ENCODE results near the gene RTBDN. TPM values are rescaled to one million over a fixed set of nuclear protein-coding genes. Genes with fewer than 3 reads are reported as not detected.

RTBDN gene
- total and polyA plus RNA-seq, 5 donors from 2014 or later = not detected

DNA sequence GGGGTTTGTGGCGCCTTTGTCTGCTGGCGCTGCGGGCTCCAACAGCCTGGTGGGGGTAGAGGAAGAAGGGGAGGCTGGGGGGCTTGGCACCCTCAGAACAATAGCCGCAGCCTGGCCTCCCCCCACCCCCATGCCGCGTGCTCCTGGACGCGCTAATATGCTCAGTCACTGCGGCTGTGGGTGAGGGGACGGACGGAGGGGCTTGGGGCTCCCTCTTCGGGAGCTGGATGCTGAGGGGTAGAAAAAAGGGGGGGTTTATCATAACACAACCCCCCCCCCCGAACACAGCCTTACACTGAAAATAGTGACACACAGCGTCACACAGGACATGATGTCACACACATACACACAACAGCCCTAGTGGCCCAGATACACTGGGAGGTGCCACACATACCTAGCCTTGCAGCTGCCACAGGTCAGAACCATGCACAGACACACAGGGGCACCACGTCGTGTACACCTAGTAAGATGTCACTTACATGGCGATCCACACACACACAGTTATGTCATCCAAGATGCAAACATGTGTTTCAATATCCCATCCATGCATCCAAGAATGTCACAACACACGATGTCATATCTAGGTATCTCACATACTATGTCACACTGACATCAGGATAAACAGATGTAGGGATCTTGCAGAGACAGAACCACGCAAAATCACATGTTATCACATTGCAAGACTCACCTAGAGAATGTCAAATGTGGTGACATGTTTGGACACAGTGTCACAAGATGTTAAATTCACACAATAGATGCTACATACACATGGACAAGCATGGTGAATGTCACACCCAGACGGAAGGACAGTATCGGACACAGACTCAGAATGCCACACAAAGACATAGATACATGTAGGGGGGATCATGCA is 4.7 kb upstream of the RTBDN start:
- H3K27ac Mint-ChIP-seq = no peak overlapping the region
- H3K36me3 Mint-ChIP-seq = no peaks in the 10 kb centered on the region
- H3K9me3 ChIP-seq (ENCODE audit: control insufficient read depth in 2 of 2, low read length in 2 of 2) = no peaks in the 10 kb centered on the region
- H3K27ac ChIP-seq (ENCODE audit: insufficient read depth, low read length, poor library complexity, severe bottlenecking) = no peak overlapping the region
- DNase-seq = peak in 2 of 3 donors; percentile 38 to 63
- ATAC-seq (ENCODE audit: low read depth in 2 of 2) = peak; percentile 44 to 47
- peaks cover 86% of the 10 kb centered on the region for H3K27me3 Mint-ChIP-seq
- H3K4me3 ChIP-seq (ENCODE audit: low read depth, low read length) = no peak overlapping the region
- no peaks in the 10 kb centered on the region for H3K36me3 ChIP-seq (ENCODE audit: control insufficient read depth, insufficient read depth, low read length)
- peaks cover 0 to 53% (median 24%) of the 10 kb centered on the region in 4 donors for H3K4me1 Mint-ChIP-seq
- H3K27me3 ChIP-seq (ENCODE audit: control insufficient read depth, insufficient read depth, low read length) = peaks cover 38% of the 10 kb centered on the region
- peaks cover 0 to 9% (median 0%) of the 10 kb centered on the region in 7 donors for H3K9me3 Mint-ChIP-seq
- H3K4me1 ChIP-seq (ENCODE audit: control insufficient read depth, insufficient read depth, low read length, poor library complexity, severe bottlenecking) = peaks cover 35% of the 10 kb centered on the region
- H3K4me3 Mint-ChIP-seq = peak overlapping the region; percentile 44 to 73 (median 67)

DNA sequence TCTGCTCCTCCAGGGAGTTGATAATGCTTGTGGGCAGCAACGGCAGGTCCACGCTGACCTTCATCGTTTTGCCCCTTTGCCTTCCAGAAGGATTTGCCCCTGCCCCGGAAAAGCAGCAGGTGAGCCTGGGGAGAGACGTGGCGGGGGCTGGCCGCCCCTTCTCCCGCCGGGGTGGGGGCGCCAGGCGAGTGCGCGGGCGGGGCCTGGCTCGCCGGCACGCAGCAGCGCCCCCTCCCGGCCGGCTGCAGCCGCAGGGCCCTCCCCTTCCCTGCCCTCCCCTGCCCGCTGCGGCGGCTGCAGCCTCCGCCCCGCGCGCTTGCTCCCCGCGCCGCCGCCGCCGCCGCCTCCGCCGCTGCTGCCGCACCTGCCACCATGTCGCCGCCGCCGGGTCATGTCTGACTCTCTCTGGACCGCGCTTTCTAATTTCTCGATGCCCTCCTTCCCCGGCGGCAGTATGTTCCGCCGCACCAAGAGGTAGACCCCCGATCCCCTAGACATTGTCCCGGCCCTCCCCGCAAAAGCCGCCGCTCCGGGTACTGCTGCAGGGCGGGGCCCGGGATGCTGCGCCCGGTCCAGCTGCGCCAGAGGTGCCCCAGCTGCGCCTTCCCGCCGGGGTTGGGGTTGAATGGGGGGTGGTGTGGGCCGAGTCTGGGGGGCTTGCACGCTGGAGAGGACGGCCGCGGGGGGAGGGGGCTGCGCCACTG is 4.0 kb upstream of the RTBDN start, which contains the start of gene MAST1:
Gene MAST1, plus strand, starts transcription at position 334 of the 704 bp plus-strand sequence. Its CDS starts 58 bp downstream, at position 392.
- DNase-seq = peak; percentile 33 to 59 (median 46)

DNA sequence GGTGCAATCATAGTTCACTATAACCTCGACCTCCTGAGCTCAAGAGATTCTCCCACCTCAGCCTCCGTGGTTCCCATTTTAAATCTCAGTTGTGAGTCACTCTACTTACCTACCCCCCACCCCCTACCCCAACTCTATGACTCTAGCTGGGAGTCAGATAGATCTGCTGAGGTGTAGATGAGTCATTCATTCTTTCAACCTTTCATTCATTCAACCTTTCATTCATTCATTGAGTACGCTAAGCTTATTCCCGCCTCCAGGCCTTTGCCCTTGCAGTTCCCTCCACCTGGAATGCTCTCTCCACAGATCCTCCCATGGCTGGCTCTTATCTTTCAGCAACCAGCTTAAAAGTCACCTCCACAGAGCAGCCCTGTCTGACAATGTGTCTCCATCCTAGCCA is 2.8 kb upstream of the RTBDN start:
- Mint-ChIP-seq H3K27me3 (peaks cover 91% of the 10 kb centered on the region), H3K36me3 (no peaks in the 10 kb centered on the region), H3K27ac (no peak overlapping the region), H3K4me3 (peak overlapping the region; percentile 12 to 60 (median 40)), H3K9me3 (peaks cover 0 to 14% (median 0%) of the 10 kb centered on the region in 7 donors), H3K4me1 (peaks cover 0 to 62% (median 33%) of the 10 kb centered on the region in 4 donors)
- H3K27ac ChIP-seq (ENCODE audit: insufficient read depth, low read length, poor library complexity, severe bottlenecking) = no peak overlapping the region
- H3K36me3 ChIP-seq (ENCODE audit: control insufficient read depth, insufficient read depth, low read length) = no peaks in the 10 kb centered on the region
- no peaks in the 10 kb centered on the region for H3K9me3 ChIP-seq (ENCODE audit: control insufficient read depth in 2 of 2, low read length in 2 of 2)
- no peak for ATAC-seq (ENCODE audit: low read depth in 2 of 2)
- H3K4me1 ChIP-seq (ENCODE audit: control insufficient read depth, insufficient read depth, low read length, poor library complexity, severe bottlenecking) = peaks cover 45% of the 10 kb centered on the region
- H3K4me3 ChIP-seq (ENCODE audit: low read depth, low read length) = no peak overlapping the region
- peaks cover 44% of the 10 kb centered on the region for H3K27me3 ChIP-seq (ENCODE audit: control insufficient read depth, insufficient read depth, low read length)
- no peak for DNase-seq

More for the DNA sequence above, 4.0 kb upstream of the RTBDN start, which contains the start of gene MAST1:
- no peak within 1 kb of the TSS for H3K27ac ChIP-seq (ENCODE audit: insufficient read depth, low read length, poor library complexity, severe bottlenecking)
- Mint-ChIP-seq H3K4me1 (peaks cover 0 to 54% (median 25%) of the 10 kb centered on the region in 4 donors), H3K9me3 (peaks cover 0 to 9% (median 0%) of the 10 kb centered on the region in 7 donors), H3K27me3 (peaks cover 81% of the 10 kb centered on the region), H3K27ac (peak within 1 kb of the TSS in 1 of 3 donors; percentile 69), H3K36me3 (no peaks in the 10 kb centered on the region), H3K4me3 (peak within 1 kb of the TSS; percentile 67 to 78 (median 70))
- H3K36me3 ChIP-seq (ENCODE audit: control insufficient read depth, insufficient read depth, low read length) = no peaks in the 10 kb centered on the region
- H3K4me3 ChIP-seq (ENCODE audit: low read depth, low read length) = no peak within 1 kb of the TSS
- peaks cover 39% of the 10 kb centered on the region for H3K27me3 ChIP-seq (ENCODE audit: control insufficient read depth, insufficient read depth, low read length)
- no peaks in the 10 kb centered on the region for H3K9me3 ChIP-seq (ENCODE audit: control insufficient read depth in 2 of 2, low read length in 2 of 2)
- peak; percentile 59 to 69 for ATAC-seq (ENCODE audit: low read depth in 2 of 2)
- peaks cover 41% of the 10 kb centered on the region for H3K4me1 ChIP-seq (ENCODE audit: control insufficient read depth, insufficient read depth, low read length, poor library complexity, severe bottlenecking)

DNA sequence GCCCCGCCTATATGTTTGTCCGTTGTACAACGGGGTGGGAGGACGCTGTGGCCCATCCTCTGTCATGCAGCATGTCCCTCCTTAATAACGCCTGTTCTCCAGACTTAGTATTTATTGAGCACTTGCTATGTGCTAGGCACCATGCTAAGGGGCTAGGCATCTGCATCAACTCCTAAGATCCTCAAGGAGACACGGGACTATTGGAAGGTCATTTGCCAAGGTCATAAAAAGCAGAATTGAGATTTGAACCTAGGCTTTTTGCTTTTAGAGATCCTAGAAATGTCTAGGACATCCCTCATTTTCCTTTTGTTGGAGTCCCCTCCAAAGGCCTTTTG is 2.1 kb upstream of the RTBDN start:
- H3K4me1 Mint-ChIP-seq = peaks cover 6 to 61% (median 31%) of the 10 kb centered on the region in 4 donors
- no peak for DNase-seq
- peaks cover 0 to 14% (median 0%) of the 10 kb centered on the region in 7 donors for H3K9me3 Mint-ChIP-seq
- Histone ChIP-seq H3K27me3 (ENCODE audit: control insufficient read depth, insufficient read depth, low read length) (peaks cover 46% of the 10 kb centered on the region), H3K4me3 (ENCODE audit: low read depth, low read length) (no peak overlapping the region), H3K4me1 (ENCODE audit: control insufficient read depth, insufficient read depth, low read length, poor library complexity, severe bottlenecking) (peaks cover 43% of the 10 kb centered on the region), H3K9me3 (ENCODE audit: control insufficient read depth in 2 of 2, low read length in 2 of 2) (no peaks in the 10 kb centered on the region), H3K36me3 (ENCODE audit: control insufficient read depth, insufficient read depth, low read length) (no peaks in the 10 kb centered on the region), H3K27ac (ENCODE audit: insufficient read depth, low read length, poor library complexity, severe bottlenecking) (no peak overlapping the region)
- no peak for ATAC-seq (ENCODE audit: low read depth in 2 of 2)
- peak overlapping the region in 1 of 4 donors; percentile 47 for H3K4me3 Mint-ChIP-seq
- H3K36me3 Mint-ChIP-seq = no peaks in the 10 kb centered on the region
- H3K27me3 Mint-ChIP-seq = peaks cover 91% of the 10 kb centered on the region
- H3K27ac Mint-ChIP-seq = no peak overlapping the region

DNA sequence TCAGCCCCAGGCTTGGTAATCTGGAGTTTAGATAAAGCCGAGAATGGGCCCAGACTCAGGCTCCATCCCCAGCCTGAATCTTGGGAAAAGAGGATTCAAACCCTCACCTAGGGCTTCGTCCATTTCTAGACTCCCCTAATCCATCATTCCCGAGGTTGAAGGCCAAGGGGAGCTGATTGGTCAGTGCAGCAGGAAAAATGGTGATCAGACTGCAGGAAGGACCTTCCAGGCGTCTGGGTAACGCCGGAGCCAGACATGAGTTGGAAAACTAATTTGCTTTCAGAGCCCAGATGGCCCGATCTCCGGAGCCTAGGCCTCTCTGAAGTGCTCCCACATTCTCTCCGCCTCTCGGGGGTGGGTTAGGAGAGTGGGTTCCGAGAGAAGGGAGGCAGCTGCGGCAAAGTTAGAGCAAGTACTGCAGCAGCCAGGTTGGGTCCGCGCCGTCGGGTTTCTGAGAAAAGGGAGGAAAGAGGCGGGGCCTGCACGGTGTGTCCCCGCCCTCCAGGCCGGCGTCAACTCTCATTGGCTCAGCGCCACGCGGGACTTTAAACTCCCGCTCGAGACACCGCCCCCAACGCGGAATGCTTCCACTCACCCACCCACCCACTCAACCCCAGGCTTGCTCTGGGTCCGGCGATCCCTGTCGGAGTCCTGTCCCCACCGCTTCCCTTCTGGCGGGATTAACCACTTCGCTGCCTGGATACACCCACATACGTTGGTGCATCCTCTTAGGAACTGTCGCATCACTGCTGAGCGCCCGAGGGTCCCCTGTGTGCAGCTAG is 788 bp upstream of the RTBDN start:
- Histone ChIP-seq H3K4me1 (ENCODE audit: control insufficient read depth, insufficient read depth, low read length, poor library complexity, severe bottlenecking) (peaks cover 33% of the 10 kb centered on the region), H3K9me3 (ENCODE audit: control insufficient read depth in 2 of 2, low read length in 2 of 2) (no peaks in the 10 kb centered on the region), H3K4me3 (ENCODE audit: low read depth, low read length) (no peak overlapping the region), H3K27ac (ENCODE audit: insufficient read depth, low read length, poor library complexity, severe bottlenecking) (no peak overlapping the region), H3K27me3 (ENCODE audit: control insufficient read depth, insufficient read depth, low read length) (peaks cover 57% of the 10 kb centered on the region), H3K36me3 (ENCODE audit: control insufficient read depth, insufficient read depth, low read length) (no peaks in the 10 kb centered on the region)
- H3K4me3 Mint-ChIP-seq = peak overlapping the region; percentile 56 to 74 (median 69)
- H3K9me3 Mint-ChIP-seq = peaks cover 0 to 14% (median 0%) of the 10 kb centered on the region in 7 donors
- DNase-seq = peak in 2 of 3 donors; percentile 44 to 53
- peaks cover 91% of the 10 kb centered on the region for H3K27me3 Mint-ChIP-seq
- ATAC-seq (ENCODE audit: low read depth in 2 of 2) = peak in 1 of 2 donors; percentile 23
- no peaks in the 10 kb centered on the region for H3K36me3 Mint-ChIP-seq
- no peak overlapping the region for H3K27ac Mint-ChIP-seq
- peaks cover 6 to 47% (median 26%) of the 10 kb centered on the region in 4 donors for H3K4me1 Mint-ChIP-seq

DNA sequence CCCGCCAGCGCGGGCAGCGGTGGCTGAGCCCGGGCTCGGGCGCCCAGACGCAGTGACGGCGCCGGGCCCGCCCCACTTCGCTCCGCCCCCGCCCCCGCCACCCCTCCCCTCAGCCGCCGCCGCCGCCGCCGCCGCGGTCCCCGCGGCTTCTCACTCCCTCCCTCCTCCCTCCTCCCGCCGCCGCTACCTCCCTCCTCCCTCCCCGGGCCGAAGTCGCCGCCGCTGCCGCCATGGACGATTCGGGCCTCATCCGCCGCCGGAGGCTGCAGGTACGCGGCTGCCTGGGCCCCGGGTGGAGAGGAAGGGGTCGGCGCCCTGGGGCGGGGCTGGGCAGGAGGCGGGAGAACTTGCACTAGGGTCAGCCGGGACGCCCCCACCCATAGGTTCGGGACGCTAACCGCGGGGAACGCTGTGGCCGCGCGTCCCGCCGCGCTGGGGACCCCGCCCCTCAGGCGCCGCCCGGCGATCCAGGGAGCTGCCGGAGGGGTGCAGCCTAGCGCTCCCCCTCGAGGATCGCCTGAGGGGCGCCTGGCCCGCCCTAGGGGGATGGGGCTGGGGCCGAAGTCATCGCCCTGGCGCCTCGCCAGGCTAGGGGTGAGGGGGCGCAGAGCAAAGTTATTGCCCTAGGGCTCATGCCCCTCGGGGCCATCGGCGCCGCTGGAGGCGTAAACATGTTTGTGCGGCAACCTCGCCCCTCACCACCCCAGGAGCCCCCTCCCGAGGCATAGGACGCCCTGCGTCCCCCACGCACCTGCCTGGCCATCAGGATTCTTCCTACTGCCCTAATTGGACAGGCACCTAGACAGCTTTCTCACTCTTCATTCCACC is 427 bp downstream of the RTBDN start:
- no peaks in the 10 kb centered on the region for H3K36me3 Mint-ChIP-seq
- peaks cover 6 to 37% (median 20%) of the 10 kb centered on the region in 4 donors for H3K4me1 Mint-ChIP-seq
- Histone ChIP-seq H3K4me1 (ENCODE audit: control insufficient read depth, insufficient read depth, low read length, poor library complexity, severe bottlenecking) (peaks cover 27% of the 10 kb centered on the region), H3K9me3 (ENCODE audit: control insufficient read depth in 2 of 2, low read length in 2 of 2) (no peaks in the 10 kb centered on the region), H3K27ac (ENCODE audit: insufficient read depth, low read length, poor library complexity, severe bottlenecking) (no peak overlapping the region), H3K4me3 (ENCODE audit: low read depth, low read length) (no peak overlapping the region), H3K27me3 (ENCODE audit: control insufficient read depth, insufficient read depth, low read length) (peaks cover 50% of the 10 kb centered on the region), H3K36me3 (ENCODE audit: control insufficient read depth, insufficient read depth, low read length) (no peaks in the 10 kb centered on the region)
- H3K4me3 Mint-ChIP-seq = peak overlapping the region; percentile 35 to 74 (median 70)
- ATAC-seq (ENCODE audit: low read depth in 2 of 2) = no peak
- H3K27me3 Mint-ChIP-seq = peaks cover 83% of the 10 kb centered on the region
- H3K27ac Mint-ChIP-seq = no peak overlapping the region
- H3K9me3 Mint-ChIP-seq = peaks cover 0 to 16% (median 0%) of the 10 kb centered on the region in 7 donors
- peak in 1 of 3 donors; percentile 33 for DNase-seq
